Fibroblast of skin of back (primary cell): ENCODE results near the gene LRRC59. TPM values are rescaled to one million over a fixed set of nuclear protein-coding genes. Genes with fewer than 3 reads are reported as not detected.
"Not testable (repeated sequence)": the region's sequence is repeated elsewhere in the genome, so short reads cannot be mapped to it uniquely, and the experiment has no call there.

ENCODE experiments used
- DNase-seq: peaks from one replicate; pipeline ENCODE4 v3.0.0-alpha.2; 2013
- polyA plus RNA-seq, 2 experiments: library from polyadenylated mRNA; unstranded; fragments of 120-200 nt; gene quantifications; one replicate each; pipeline ENCODE4 v1.2.1, GENCODE V29; 2013; ENCODE audit not compliant: insufficient read length in 2 of 2

Gene LRRC59
- polyA plus RNA-seq (2013, experiment 1 of 2; ENCODE audit: insufficient read length) = 234 TPM
- polyA plus RNA-seq (2013, experiment 2 of 2; ENCODE audit: insufficient read length) = 160 TPM

DNA sequence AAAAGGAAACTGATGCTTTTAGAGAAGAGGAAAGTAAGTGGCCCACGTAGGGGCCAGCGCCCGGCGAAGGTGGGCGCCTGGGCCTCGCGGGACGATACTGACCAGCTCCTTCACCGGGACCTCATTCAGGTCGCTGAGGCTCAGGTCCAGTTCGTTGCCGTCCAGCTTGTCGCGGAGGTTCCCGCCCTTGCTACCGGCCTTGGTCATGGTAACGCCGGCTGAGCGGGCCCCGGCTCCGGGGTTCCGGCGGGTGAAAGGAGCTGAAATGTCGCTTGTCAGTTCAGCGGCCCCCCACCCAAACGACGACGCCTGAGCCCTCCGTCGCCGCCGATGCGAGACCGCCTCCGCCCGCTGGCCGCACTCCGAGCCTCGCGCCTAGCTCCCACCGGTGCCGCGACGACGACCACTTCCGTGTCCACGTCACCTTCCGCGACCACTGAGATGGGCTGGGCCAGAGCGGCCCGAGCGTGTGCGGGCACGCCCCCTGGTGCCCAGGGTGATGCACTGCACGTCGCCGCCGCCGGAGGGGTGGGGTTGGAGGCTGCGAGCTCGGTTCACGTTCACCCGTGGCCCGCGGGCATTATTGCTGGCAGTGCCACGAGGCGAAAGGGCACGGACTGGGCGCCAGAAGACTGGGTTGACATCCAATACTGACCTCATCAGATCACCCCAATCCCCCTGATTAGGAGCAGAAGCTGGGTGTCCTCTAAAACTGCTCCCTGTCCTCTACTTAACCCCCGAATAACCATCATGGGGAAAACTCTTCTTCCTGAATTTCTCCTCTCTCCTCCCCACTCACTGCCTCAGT lies at the start of gene LRRC59:
LRRC59 (minus strand) TSS at position 413 of the 808 bp plus-strand sequence; CDS start at position 207, 206 bp downstream.
- peak; percentile 84 for DNase-seq

DNA sequence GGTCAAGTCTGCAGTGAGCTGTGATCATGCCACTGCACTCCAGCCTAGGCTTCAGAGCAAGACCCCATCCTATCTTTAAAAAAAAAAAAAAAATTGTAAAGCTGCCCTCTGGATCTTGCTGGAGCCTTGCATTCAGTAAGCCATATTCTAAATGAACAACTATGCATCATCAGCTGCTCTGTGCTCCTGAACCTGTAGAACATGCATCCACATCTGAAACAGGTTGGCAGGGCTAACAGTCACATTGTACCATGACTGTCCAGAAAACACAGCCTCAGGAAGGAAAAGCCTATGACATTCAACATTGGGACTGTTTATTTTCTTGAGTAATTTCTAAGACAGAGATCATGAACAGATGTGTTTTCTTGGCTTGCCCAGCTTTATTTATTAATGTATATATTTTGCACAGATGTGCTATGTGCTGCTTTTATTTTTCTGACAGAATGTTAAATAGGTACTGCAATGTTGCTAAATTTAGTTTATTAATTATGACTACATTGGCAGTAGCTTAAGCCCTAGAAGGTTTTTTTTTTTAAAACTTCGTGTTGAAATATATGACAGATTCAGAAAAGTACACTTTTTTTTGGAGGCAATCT lies 48.5 kb upstream of the LRRC59 start:
- no peak for DNase-seq

DNA sequence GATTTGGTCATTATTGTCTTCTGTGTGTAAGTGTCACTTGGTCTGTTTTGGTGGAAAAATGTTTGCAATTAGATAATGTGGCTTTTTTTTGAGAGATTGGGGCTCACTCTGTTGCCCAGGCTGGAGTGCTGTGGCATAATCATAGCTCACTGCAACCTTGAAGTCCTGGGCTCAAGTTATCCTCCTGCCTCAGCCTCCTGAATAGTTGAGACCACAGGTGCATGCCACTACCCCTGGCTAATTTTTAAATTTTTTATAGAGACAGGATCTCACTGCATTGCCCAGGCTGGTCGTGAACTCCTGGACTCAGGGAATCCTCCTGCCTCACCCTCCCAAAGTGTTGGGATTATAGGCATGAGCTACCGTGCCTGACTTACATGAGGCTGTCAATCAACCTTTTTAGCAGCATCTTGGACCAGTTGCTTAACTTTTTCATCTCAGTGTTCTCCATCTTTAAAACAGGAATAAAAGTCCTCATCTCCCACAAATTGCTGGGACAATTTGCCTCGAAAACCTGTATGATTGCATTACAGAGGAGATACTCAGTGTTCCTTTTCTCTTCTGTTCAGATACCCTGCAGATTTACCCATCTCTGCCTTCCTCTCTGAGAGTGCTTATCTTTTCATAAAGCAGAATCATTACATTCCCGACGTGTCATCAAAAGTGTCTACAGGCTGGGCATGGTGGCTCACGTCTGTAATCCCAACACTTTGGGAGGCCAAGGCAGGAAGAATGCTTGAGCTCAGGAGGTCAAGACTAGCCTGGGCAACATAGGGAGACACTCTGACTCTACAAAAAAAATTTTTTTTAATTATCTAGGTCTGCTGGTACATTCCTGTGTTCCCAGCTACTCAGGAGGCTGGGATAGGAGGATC lies 47.8 kb upstream of the LRRC59 start:
- no peak for DNase-seq

DNA sequence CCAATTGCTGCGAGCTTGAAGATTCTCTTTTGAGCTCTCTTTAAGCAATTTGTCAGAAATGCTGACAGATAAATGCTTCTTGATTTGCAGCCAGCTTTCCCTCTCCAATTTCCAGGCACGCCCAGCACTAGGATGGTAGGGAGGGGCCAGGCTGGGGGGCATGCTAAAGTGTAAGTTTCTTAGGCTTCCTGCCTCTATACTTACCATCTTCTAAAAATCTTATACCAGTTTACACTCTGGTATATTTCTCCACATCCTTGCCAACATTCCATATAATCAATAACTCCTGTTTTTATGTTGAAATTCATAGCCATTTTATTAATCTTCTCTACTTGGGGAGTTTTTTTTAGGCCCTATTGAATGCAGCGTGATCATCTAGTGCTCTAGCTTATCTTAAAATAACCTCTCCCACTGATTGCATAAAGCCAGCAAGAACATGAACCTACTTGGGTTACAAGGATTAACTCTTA lies 46.2 kb upstream of the LRRC59 start:
- no peak for DNase-seq

DNA sequence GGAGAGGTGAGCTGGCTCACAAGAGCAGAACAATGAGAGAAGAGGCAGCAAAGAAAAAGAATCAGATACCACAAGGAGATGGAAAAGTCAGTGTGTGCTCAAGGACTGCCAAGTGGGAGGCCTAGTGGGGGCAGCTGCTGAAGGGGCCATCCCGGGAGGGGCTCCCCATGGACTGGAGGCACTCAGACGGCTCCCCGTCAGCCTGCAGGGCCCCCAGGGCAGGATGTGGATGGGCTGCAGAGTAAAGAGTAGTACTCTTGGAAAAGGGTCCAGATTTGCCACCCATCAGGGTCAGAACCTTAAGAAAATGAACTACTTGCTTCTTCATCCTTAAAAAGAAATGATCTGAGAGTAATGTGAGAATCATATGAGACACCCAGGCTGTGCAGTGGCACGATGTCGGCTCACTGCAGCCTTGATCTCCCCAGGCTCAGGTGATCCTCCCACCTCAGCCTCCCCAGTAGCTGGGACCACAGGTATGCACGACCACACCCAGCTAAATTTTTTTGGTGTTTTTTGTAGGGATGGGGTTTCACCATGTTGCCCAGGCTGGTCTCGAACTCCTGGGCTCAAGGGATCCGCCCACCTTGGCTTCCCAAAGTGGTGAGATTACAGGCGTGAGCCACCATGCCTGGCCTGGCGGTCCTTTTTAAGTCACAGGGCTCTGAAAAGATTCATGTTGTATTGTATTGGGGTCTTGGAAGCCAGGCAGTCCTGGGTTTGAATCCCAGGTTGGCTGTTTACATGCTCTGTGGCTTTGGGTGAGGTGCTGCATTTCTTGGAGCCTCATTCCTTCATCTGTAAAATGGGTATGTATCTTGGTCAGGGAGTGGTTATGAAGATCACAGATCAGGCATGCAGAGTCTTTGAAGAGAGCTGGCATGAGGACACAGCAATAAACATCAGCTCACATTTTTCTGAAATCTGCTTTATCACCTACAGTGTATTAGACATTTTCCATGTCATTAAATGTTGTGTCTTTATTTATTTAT lies 43.8 kb upstream of the LRRC59 start:
- no peak for DNase-seq

DNA sequence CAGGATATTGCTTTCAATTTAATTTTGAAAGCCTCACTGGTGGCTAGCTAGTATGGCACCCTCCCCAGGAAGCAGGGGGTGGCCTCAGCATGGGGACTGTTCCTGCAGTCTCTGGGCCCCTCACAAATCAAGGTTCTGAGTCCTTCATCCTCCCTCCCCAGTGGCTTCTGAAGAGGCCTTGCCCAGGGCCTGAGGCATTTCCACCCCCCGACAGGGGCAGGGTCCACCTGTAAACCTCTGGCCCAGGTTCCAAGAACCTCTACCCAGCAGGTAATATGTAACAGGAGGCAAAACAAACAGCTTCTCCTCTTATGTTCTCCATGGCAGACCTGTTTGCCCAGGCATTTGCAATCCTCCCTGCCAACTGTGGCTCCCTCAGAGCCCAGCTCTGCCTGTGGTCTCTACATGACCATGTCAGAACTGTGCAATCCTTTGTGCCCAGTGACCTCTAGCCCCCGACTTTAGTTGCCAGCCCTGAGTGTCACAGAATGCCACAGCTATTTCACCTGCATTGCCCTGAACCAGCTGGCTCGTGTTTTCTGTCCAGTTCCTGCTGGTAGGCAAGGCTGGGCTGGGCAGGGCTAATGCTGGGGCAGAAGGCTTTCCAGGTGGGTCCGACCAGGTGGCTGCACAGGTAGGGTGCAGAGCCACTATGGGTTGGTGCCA lies 43.0 kb upstream of the LRRC59 start:
- no peak for DNase-seq

DNA sequence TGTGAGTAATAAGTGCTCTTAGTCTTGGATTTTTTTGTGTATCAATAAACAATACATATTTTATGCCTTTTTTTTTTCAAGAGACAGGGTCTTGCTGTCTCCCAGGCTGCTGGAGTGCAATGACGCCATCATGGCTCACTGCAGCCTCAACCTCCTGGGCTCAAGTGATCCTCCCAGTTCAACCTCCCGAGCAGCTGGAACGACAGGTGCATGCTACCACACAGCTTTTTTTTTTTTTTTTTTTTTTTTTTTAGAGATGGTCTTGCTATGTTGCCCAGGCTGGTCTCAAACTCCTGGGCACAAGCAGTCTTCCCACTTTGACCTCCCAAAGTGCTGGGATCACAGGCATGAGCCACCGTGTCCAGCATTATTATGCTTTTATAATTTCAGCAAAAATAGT lies 41.7 kb upstream of the LRRC59 start:
- DNase-seq = no peak

DNA sequence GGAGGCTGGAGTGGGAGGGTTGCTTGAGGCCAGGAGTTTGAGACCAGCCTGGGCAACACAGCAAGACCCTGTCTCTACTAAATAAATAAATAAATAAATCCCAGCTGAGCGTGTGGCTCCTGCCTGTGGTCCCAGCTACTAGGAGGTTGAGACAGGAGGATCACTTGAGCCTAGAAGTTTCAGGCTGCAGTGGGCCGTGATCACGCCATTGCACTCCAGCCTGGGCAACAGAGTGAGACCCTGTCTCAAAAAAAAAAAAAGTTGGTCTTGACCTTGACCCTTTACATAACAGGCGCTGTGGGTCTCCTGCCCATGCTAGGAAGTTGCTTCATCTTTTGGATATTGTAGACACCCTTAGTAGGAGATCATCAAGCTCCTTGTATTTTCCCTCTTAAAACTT lies 40.1 kb upstream of the LRRC59 start:
- no peak for DNase-seq

DNA sequence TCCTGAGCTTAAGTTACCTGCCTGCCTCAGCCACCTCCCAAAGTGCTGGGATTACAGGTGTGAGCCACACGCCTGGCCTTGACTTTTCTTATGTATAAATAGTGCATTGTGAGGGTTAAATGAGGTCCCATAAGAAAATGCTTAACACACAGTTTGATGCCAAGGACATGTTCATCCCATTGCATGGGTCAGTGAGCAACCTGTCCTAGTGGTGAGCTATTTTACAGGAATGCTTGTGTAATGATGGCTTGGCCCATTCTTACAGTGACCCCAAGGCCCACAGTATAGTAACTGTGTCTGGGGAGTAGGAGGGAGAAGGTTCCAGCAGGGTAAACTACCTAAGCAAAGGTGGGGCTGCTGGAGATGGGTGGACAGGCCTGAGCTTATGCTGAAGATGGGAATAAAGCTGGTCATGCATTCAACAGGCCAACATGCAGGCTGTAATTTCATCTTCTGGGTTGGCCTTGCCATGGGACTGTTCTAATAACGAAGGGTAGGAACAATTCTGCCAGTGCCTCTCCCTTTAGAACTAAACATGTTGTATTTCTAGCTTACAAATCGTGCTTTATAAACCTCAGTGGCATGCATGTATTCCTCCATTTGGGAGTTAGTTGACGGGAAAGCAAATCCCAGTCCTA lies 34.9 kb upstream of the LRRC59 start:
- DNase-seq = no peak

DNA sequence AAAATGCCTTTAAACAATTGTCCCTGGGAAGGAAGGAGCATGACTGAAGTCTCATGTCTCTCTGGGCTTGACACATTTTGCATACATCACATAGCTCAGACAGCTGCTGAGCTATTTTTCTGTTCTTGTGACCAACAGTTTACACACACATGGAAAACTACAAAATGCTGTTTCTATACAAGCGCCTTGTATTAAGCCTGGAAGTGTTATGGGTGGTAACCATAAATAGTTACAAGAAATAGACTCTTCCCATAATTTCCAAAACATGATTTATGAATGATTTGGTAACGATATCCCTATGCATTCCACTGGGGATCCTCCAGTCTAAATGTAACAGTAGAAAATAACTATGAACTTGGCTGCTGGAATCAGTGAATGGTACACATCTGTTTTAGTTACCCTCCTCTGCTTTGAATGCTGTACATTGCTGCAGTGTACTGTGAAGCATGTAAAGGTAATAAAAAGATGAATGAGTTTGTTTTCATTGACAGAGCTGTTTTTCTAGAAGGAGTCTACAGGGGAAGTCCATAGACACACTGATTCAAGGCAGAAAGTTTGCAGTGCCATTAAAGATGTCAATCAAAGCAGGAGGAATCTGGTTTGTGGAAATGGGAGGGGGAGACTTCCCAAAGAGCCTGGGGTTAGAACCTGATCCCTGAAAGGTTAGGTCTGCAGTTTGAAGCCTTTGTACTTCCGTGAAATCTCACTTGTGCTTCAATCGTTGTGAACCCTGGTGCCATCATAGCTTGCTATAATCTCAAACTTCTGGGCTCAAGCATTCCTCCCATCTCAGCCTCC lies 33.7 kb upstream of the LRRC59 start:
- no peak for DNase-seq

DNA sequence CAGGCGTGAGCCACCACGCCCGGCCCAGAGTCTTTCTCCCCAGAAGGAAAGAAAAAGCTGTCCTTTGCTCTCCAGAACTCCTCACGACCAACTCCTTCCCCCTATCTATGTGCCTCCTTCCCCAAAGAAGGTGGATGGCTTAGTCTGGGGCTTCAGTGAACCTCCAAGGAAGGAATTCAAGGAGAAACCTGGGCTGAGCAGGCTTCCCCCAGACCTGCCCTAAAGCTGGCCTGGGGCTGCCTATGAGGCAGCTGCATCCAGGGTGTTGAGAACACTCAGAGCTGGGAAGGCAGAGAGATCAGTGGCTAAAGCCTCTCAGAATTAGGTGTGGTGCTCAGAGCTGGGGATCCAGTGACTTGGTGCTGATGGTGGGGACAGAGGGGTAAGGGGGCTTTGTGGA lies 32.5 kb upstream of the LRRC59 start:
- no peak for DNase-seq

DNA sequence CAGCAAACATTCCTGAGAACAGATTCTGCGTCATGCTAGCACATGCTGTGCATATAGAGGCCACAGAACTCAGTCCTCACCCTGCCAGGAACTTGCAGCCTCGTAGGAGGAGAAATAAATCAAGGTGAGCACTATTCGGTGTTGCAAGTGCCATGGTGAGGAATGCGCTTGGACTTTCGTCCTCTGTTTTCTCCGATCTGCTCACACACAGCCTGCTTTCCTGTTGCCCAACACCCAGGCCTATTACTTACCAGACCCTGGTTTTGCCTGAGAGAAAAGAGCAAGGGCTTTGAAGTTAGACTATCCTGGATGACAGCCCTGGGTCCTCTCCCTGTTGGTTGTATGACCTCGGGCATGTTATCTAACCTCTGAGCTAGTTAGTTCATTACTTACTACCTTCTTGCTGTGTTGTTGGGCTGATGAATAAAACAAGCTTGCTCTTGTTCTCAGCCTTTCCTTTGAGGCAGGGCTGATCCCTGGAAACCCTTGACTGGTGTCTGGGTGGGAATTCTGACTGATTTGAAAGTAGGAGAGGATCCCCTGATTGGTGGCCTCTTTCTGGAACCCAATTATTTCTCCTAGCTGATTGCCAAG lies 31.6 kb upstream of the LRRC59 start:
- DNase-seq = no peak

DNA sequence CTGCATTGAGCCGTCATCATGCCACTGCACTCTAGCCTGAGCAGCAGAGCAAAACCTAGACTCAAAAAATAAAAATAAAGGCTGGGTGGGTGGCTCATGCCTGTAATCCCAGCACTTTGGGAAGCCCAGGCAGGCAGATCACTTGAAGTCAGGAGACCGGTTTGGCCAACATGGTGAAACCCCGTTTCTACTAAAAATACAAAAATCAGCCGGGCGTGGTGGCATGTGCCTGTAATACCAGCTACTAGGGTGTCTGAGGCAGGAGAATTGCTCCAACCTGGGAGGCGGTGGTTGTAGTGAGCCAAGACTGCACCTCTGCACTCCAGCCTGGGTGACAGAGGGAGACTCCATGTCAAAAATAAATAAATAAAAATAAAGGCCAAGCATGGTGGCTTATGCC lies 30.8 kb upstream of the LRRC59 start:
- DNase-seq = not testable (repeated sequence)

DNA sequence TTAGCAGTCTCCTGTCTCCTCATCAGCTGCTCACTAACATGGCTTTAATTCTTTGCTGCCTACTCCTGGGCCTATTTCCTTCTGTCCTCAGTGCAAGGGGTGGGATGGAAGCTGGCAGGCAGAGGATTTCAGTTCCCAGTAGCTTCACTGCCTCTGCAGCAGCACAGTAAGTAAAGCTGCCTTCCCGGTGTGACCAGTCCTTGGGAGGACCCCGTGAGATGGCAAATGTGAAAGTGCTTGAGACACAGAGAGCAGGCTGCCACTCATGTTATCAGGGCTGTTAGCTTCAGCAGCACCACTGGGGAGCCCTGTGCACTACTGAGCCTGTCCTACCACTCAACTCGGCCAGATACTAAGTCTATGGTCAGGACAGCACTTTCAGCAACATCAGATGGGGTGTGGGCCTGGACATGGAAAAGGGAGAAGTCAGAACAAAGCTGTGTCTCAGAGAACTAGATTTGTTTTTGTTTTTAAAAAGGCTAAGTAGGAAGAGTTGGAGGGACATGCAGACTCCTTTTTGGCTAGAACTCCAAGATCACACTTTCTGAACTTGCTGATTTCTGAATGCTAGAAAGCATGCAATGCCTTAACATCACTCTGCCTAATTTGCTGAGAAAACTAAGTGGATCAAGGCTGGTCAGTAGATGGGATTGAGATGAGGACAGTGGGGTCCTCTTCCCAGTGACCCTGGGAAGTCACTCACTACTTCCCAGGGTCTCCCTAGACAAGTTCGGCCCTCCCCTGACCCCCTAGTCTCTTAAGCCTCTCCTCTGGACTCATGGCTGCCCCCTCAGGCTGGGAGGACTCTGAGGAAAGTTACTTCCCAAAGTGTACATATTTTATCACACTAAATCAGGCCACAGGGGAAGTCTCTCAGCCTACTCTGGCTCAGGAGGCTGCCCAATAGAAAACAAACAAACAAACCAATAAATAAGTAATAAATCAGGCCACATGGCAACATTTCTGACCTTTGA lies 29.8 kb upstream of the LRRC59 start:
- peak; percentile 30 for DNase-seq

DNA sequence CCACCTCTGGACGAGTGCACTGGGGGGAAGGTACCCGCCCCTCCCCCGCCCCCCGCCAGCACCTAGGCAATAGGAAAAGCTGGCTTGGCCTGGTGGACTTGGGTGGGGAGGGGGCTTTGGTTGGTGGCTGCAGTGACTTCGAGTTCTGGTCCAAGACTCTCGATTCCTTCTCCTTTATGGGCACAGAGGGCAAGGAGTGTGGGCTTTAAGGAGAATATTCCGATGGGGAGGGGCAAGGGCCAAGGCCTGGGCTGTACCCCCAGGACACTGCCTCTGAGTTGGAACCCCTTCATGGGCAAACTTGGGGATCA lies 29.1 kb upstream of the LRRC59 start:
- no peak for DNase-seq

DNA sequence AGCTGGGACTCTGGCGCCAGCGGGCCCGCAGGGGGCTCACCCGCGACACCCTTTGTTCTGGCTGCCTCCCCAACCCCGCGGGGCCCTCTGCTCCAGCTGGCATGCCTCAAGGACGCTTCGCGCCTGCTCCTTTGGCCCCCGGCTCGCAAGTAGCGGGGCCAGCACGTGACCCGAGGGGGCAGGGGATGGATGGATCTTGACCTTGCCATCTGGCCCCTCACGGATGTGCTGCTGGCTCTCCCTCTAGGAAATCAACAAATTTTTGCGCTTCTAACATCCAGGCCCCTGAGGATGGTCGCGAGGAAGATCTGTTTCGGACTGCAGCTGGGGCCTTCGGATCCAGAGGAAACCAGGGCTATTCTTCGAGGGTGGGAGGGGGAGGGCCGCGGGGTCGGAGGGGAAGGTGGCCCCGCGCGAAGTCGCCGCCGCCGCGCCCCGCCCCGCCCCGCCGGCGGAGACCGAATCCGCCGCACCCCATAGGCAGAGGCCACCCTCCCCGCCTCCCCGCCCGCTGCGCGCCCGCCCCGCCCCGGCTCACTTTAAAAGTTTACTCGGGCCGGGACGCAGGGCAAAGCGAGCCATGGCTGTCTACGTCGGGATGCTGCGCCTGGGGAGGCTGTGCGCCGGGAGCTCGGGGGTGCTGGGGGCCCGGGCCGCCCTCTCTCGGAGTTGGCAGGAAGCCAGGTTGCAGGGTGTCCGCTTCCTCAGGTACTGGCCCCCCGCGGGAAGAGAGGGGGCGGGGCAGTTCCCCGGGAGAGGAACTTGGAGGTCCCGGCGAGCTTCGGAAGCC lies 28.6 kb upstream of the LRRC59 start, which contains the start of gene ACSF2:
ACSF2 (plus strand) TSS at position 537 of the 790 bp plus-strand sequence; CDS start at position 581, 44 bp downstream.
- DNase-seq = peak; percentile 68

DNA sequence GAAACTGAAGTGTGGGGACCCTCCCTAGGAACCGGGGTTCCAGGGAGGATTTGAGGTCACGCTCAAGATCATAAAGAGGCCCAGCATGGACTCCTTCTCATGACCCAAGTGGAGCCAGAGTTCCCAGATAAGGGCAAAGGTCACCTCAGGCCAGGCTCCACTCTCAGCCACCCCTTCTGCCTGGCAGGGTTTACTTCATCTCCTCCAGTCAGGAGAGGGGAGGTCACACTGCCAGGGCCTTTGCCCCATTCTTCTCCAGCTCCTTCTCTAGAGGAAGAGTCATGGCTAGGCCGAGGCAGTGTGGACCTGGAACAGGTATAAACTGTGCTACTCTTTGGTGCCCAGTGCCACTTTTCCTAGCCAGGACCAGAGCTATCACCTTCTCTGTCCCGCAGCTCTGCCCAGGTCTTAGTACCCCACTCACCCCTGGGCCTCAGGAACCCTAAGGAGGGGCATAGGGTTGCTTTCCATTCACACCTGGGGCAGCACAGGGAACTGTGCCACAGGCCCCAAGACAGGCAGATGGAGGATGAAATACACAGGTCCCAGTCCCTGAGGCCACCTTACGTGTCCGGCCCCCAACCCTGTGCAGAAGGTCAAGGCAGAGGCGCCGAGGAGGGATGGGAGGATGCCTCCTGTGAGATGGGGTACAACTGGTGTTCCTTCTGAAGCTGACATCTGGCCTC lies 27.8 kb upstream of the LRRC59 start:
- DNase-seq = no peak
